GM20000 (cell line): ENCODE data around the gene SRRD.

Experiments
- DNase-seq: peaks from one replicate; pipeline ENCODE4 v3.0.0; 2012; ENCODE audit warnings: low spot score
- TF ChIP-seq, protein P1 (sequence below): IDR thresholded peaks from 2 replicates; pipeline ENCODE4 v1.5.1; 2012; ENCODE audit warnings: mild to moderate bottlenecking, control low read depth; ENCODE audit errors: extremely low read depth, missing control alignments

SRRD gene

DNA sequence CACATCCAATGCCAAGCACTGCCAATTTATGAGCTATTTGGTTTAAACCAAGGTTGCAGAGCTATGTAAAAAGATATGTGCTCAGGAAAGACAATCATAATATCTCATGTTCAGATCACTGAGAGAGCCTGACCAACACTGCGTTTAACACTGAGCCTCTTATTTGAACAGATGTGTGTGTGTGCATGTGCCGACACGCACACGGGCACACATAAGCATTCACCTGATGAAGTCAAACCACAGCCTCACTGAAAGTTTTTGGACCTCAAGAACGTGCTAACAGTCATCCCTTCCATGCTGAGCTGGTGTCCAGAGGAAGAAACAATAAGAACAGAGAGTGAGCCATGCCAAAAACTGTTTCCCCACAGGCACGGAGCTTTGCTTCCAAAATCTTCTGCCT, 23.5 kb upstream of the SRRD start:
- TF ChIP-seq, protein P1, sequence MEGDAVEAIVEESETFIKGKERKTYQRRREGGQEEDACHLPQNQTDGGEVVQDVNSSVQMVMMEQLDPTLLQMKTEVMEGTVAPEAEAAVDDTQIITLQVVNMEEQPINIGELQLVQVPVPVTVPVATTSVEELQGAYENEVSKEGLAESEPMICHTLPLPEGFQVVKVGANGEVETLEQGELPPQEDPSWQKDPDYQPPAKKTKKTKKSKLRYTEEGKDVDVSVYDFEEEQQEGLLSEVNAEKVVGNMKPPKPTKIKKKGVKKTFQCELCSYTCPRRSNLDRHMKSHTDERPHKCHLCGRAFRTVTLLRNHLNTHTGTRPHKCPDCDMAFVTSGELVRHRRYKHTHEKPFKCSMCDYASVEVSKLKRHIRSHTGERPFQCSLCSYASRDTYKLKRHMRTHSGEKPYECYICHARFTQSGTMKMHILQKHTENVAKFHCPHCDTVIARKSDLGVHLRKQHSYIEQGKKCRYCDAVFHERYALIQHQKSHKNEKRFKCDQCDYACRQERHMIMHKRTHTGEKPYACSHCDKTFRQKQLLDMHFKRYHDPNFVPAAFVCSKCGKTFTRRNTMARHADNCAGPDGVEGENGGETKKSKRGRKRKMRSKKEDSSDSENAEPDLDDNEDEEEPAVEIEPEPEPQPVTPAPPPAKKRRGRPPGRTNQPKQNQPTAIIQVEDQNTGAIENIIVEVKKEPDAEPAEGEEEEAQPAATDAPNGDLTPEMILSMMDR = no peak
- no peak for DNase-seq

DNA sequence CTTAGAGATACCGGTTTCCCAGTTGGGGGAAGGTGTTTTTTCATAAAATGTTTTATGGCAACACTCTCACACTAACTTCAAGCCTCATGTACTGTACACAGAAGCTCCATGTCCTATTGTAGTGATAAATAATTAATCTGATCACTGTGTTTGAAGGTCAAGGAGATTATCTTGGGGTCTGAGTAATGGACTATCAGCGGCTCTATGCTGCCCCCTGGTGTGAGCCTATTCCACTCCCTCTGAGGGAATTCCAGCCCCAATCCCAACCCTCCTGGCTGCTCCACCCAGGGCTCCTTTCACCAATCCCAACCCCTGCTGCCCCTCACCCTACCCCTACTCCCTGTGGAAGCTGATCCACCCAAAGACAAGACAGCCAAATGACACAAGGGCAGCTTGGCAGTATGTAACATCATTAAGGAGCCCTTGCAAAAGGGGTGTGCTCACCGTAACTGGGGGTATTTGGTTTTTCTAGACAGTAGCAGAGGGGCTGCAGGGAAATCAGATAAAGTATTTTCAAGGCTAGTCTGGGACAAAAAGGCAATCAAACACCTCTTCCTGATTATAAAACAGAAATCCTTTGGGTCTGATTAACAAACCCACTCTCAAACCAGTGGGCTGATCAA, 22.4 kb upstream of the SRRD start:
- TF ChIP-seq, protein P1 = peak; percentile 36
- peak; percentile 62 for DNase-seq

DNA sequence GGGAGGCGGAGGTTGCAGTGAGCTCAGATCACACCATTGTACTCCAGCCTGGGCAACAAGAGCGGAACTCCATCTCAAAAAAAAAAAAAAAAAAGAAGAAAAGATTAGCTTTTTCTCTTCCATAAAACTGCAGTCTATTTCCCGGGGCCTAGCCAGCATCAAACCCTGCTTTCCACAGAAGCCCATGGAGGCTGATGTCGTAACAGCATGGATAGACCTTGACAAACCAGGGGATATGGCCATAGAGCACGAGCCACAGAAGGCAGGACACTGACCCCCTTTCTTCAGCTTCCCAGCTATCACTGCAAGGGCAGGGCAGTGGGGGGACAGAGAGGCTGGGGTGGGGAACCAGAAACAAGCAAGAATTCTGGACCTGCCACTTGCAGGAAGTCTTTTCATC, 21.6 kb upstream of the SRRD start:
- TF ChIP-seq, protein P1 = no peak

DNA sequence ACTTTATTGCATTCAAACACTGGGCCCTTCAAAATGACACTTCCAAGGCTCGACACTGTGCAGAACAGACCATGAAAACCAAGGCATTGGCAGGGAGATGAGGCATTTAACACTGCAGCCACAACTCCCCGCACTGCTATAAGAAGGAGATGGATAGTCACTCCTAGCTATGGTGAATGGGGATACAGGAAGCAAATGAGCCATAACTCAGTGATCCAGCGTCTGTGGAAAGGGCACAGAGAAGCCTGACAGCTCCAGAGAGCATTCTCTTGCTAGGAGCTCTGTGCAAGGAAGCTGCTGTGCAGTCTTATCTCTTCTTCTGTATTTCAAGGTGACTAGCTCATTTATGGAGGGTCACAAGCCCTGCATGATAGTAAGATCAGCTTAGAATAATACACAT, 21.0 kb upstream of the SRRD start:
- no peak for DNase-seq
- TF ChIP-seq, protein P1 = no peak

More for the DNA sequence above, 21.6 kb upstream of the SRRD start:
- DNase-seq = no peak

DNA sequence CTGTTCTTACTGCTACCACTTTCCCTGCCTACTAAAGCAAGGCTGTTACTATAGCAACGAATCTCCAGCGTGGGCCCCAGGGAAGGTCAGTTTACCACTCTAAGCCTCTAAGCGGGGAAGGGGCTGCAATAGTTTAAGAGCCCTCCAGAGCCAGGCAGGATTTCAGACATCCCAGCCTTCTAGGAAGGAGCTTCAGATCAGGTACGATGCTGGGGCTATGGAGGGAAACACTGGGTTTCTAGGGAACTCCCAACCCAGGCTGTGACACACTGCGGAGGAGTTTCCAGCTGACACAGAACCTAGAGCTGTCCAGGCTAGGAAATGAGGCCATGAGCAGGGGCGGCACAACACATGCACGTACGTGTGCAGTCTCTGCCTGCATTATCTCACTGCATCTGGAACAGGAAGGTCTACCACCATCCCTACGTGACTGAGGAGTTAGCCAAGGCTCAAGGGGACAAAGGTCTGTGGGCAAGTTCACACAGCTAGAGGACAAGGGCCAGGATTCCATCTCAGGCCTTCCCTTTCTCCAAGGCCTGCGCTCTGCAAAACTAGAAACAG, 20.5 kb upstream of the SRRD start:
- no peak for DNase-seq
- TF ChIP-seq, protein P1 = no peak

DNA sequence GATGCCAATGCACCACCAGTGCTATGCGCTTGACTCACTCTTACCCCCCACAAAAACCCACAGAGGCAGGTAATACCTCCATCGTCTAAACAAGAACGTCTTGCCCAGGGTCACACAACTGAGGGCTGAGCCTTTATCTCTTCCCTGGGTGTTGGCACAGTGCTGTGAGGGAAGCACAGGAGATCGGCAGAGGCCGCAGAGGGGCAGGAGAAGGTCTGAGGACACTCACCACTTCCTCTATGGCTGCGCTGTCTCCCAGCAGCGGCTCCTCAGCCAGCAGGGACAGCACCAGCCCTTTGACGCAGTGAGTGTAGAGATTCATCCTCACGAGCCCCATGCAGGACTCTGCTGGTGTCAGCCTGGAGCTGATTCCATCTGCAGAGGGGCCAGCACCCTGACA, 20.0 kb upstream of the SRRD start:
- TF ChIP-seq, protein P1 = no peak
- no peak for DNase-seq

DNA sequence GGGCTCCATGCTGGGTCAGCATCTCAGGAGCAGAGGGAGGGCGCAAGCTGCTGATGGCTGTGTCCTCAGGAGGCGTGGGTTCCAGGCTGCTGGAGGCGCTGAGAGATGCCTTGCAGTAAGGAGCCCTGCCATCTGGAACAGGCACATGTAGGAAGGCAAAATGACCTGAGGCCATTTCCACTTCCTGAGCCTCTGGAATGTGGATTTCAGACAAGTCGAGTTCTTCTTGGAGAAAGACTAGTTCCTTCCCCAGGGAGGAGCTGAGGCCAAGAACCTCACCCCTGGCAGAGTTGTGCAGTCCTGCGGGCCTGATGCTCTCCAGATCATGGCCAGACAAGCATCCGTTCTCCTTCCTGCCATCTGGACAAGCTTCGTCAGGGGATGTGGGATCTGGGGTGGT, 19.4 kb upstream of the SRRD start:
- TF ChIP-seq, protein P1 = no peak
- DNase-seq = no peak
